ENCODE data around the gene SRSF4. TPM values are rescaled to one million over a fixed set of nuclear protein-coding genes. Genes with fewer than 3 reads are reported as not detected.

SRSF4 gene
- total and polyA plus RNA-seq, 10 of the 15 experiments (the other 5 are each of a cell fraction or from before 2014, with no cell fraction given), result 17.2 to 107 (median 78.6) TPM

- peaks cover 15 to 24% of the 10 kb centered on the region in 2 experiments for H3K36me3 ChIP-seq (ENCODE audit: control insufficient read depth in 2 of 2, insufficient read depth in 2 of 2, low read length in 1 of 2)
- no peak overlapping the region for H3K4me2 ChIP-seq (ENCODE audit: control insufficient read depth, insufficient read depth)
- H3K27me3 ChIP-seq (replicated peaks in 1 of 2; ENCODE audit: control insufficient read depth in 2 of 2, insufficient read depth in 2 of 2, low read length in 1 of 2), result no peaks in the 10 kb centered on the region
- intact Hi-C loops (cut with micrococcal nuclease; ENCODE audit: unreplicated experiment) (no loop called here), in situ Hi-C loops (cut with MboI) (no loop called here)
- no peaks in the 10 kb centered on the region for H3K9me3 ChIP-seq (replicated peaks; ENCODE audit: control insufficient read depth, insufficient read depth, low read length)
- SMC1A ChIA-PET (ENCODE audit: uncharacterized antibody, unreplicated experiment), result no interaction called here
- no peak overlapping the region for H3K27ac ChIP-seq (ENCODE audit: control insufficient read depth, insufficient read depth)
- POLR2A ChIA-PET, result no interaction called here
- whole genome bisulfite sequencing (ENCODE audit: insufficient coverage, insufficient replicate concordance, low lambda C conversion rate, missing lambda C conversion rate), result 88% methylated on average over 2 of the region's 2 CpGs
- ATAC-seq (no peak), FAIRE-seq (no peak), DNase-seq (ENCODE audit: low read depth, low spot score) (no peak)
- H4K20me1 ChIP-seq (ENCODE audit: control insufficient read depth, insufficient read depth), result no peaks in the 10 kb centered on the region
- CTCF ChIA-PET, result no interaction called here
- no peaks in the 10 kb centered on the region for H3K4me1 ChIP-seq (ENCODE audit: control insufficient read depth, insufficient read depth, low read length)
- no peak for TF ChIP-seq ZBTB40 (IDR thresholded peaks at IDR 0.05; ENCODE audit: borderline replicate concordance)
- TF ChIP-seq PBX3 (IDR thresholded peaks at IDR 0.05; ENCODE audit: insufficient replicate concordance, low read depth, low read length), result no peak
- H3K4me3 ChIP-seq, result no peak overlapping the region
- no peak overlapping the region for H2AFZ ChIP-seq (ENCODE audit: control insufficient read depth, low read depth, low read length)
- no peaks in the 10 kb centered on the region for H3K79me2 ChIP-seq (ENCODE audit: control insufficient read depth, insufficient read depth, low read length)
- BruUV-seq (replicated peaks), result no TSS peak
- H3K9ac ChIP-seq (ENCODE audit: control insufficient read depth, insufficient read depth, low read length), result no peak overlapping the region
- RAD21 ChIA-PET (ENCODE audit: unreplicated experiment), result no interaction called here
Measured at GRCh38 chr1:29144178-29144577, 37.5 kb downstream of the SRSF4 start.

All from GM12878 (cell line).